Right atrium auricular region (tissue), 2 donors: ENCODE measurements around the gene AKT2. TPM values are rescaled to one million over a fixed set of nuclear protein-coding genes. Genes with fewer than 3 reads are reported as not detected.

ENCODE experiments used
- DNase-seq: peaks from one replicate; pipeline ENCODE4 v3.0.0-alpha.2; 2019; ENCODE audit warnings: low spot score
- H3K27ac ChIP-seq, 2 donors: fragments of 200-600 bp; sonication (generic); 1 replicate in 1 of 2; 2 replicates in 1 of 2; pipeline ENCODE4 v1.5.1; 2016 to 2019
- H3K27me3 ChIP-seq, 2 donors: fragments of 200-600 bp; sonication (generic); one replicate each; pipeline versions ENCODE4 v1.5.1 to v1.6.0; 2017 to 2019
- H3K36me3 ChIP-seq: fragments of 200-600 bp; sonication (generic); one replicate; pipeline ENCODE4 v1.5.1; 2016
- H3K4me1 ChIP-seq, 2 donors: fragments of 200-600 bp; sonication (generic); one replicate each; pipeline versions ENCODE4 v1.5.1 to v1.6.0; 2017 to 2019
- H3K4me3 ChIP-seq, 2 donors: fragments of 200-600 bp; sonication (generic); 1 replicate in 1 of 2; 2 replicates in 1 of 2; pipeline ENCODE4 v1.5.1; 2017 to 2019; ENCODE audit warnings: mild to moderate bottlenecking in 1 of 2, moderate library complexity in 1 of 2
- H3K9me3 ChIP-seq, 2 donors: fragments of 200-600 bp; sonication (generic); one replicate each; pipeline ENCODE4 v1.5.1; 2019
- total RNA-seq, 2 donors: library from RNA; depleted of rRNA; stranded (reverse); fragments of >200 nt; gene quantifications; one replicate each; pipeline ENCODE4 v1.1.0, GENCODE V29; 2016
- TF ChIP-seq, protein P1 (sequence below), 2 donors: fragments of 200-600 bp; sonication (generic); IDR thresholded peaks; one replicate each; pipeline ENCODE4 v1.5.1; 2019; ENCODE audit warnings: antibody characterized with exemption in 2 of 2

Gene AKT2
- total RNA-seq, 2 donors from 2014 or later, result 63.3 to 76.7 TPM

GRCh38 chr19:40252395-40252794 lies 32.8 kb downstream of the AKT2 start:
- DNase-seq, result no peak
- peaks cover 31% of the 10 kb centered on the region for H3K36me3 ChIP-seq
- no peaks in the 10 kb centered on the region for H3K27me3 ChIP-seq
- H3K4me1 ChIP-seq, result peaks cover 0 to 21% of the 10 kb centered on the region in 2 donors
- TF ChIP-seq, protein P1, sequence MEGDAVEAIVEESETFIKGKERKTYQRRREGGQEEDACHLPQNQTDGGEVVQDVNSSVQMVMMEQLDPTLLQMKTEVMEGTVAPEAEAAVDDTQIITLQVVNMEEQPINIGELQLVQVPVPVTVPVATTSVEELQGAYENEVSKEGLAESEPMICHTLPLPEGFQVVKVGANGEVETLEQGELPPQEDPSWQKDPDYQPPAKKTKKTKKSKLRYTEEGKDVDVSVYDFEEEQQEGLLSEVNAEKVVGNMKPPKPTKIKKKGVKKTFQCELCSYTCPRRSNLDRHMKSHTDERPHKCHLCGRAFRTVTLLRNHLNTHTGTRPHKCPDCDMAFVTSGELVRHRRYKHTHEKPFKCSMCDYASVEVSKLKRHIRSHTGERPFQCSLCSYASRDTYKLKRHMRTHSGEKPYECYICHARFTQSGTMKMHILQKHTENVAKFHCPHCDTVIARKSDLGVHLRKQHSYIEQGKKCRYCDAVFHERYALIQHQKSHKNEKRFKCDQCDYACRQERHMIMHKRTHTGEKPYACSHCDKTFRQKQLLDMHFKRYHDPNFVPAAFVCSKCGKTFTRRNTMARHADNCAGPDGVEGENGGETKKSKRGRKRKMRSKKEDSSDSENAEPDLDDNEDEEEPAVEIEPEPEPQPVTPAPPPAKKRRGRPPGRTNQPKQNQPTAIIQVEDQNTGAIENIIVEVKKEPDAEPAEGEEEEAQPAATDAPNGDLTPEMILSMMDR (IDR thresholded peaks at IDR 0.05), result no peak
- H3K27ac ChIP-seq, result no peak overlapping the region
- no peak overlapping the region for H3K4me3 ChIP-seq
- no peaks in the 10 kb centered on the region for H3K9me3 ChIP-seq

GRCh38 chr19:40251991-40252390 lies 33.2 kb downstream of the AKT2 start:
- no peaks in the 10 kb centered on the region for H3K9me3 ChIP-seq
- peaks cover 0 to 17% of the 10 kb centered on the region in 2 donors for H3K4me1 ChIP-seq
- H3K27ac ChIP-seq, result no peak overlapping the region
- DNase-seq, result no peak
- H3K27me3 ChIP-seq, result no peaks in the 10 kb centered on the region
- no peak overlapping the region for H3K4me3 ChIP-seq
- TF ChIP-seq, protein P1 (IDR thresholded peaks at IDR 0.05), result no peak
- peaks cover 30% of the 10 kb centered on the region for H3K36me3 ChIP-seq

- peaks cover 0 to 11% of the 10 kb centered on the region in 2 donors for H3K4me1 ChIP-seq
- H3K9me3 ChIP-seq, result no peaks in the 10 kb centered on the region
- no peak overlapping the region for H3K4me3 ChIP-seq
- no peak for DNase-seq
- peaks cover 23% of the 10 kb centered on the region for H3K36me3 ChIP-seq
- TF ChIP-seq, protein P1 (IDR thresholded peaks at IDR 0.05), result no peak
- no peaks in the 10 kb centered on the region for H3K27me3 ChIP-seq
- H3K27ac ChIP-seq, result no peak overlapping the region
These were observed 33.9 kb downstream of the AKT2 start for GRCh38 chr19:40251244-40251643.

- H3K9me3 ChIP-seq, result no peaks in the 10 kb centered on the region
- no peak overlapping the region for H3K27ac ChIP-seq
- H3K36me3 ChIP-seq, result peaks cover 8% of the 10 kb centered on the region
- DNase-seq, result no peak
- no peak overlapping the region for H3K4me3 ChIP-seq
- H3K4me1 ChIP-seq, result peaks cover 0 to 26% of the 10 kb centered on the region in 2 donors
- no peaks in the 10 kb centered on the region for H3K27me3 ChIP-seq
- TF ChIP-seq, protein P1 (IDR thresholded peaks at IDR 0.05), result no peak
These were observed 35.4 kb downstream of the AKT2 start for GRCh38 chr19:40249781-40250180.

DNA sequence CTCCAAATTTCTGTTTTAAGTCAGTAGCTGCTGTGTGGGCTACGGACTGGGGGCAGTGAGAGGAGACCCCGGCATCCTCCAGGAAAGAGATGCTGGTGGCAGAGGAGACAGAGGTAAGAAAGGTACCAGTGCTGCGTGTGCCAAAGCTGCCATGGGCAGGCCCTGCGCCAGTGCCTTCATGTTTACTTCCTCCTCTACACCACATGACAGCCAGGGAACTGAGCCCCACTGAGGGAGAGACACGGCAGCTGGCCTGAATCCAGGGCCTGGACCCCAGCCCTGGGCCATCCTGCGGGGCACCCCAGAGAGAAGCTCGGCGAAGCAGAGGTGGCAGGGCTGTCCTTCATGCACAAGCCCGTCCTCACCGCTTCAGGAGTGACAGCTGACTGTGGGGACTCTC lies 35.9 kb downstream of the AKT2 start:
- no peak overlapping the region for H3K4me3 ChIP-seq
- TF ChIP-seq, protein P1 (IDR thresholded peaks at IDR 0.05), result no peak
- no peak overlapping the region for H3K27ac ChIP-seq
- peaks cover 0 to 32% of the 10 kb centered on the region in 2 donors for H3K4me1 ChIP-seq
- H3K27me3 ChIP-seq, result no peaks in the 10 kb centered on the region
- no peaks in the 10 kb centered on the region for H3K9me3 ChIP-seq
- peaks cover 4% of the 10 kb centered on the region for H3K36me3 ChIP-seq
- DNase-seq, result no peak

DNA sequence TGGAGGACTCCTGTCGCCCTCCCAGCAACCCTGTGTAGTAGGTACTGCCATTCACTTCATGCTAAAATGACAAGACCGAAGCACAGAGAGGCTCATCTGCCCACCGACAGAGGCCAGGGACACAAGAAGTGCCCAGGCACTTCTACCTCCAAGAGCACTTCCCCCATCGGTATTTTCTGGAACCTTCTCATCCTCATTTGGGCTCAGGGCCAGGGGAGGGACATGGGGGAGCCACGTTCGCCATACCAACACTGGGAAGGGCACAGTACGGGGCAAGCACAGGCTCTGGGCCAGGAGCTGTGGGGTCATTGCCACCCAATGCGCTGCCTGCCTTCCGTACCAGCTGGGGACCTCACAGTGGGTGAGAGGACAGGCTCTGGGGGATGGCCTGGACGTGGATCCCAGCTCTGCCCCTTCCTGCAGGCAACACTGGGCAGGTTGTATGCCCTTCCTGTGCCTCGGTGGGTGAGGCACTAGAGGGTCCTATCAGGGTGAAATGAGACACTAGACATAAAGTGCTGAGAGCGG lies 37.3 kb downstream of the AKT2 start:
- no peak overlapping the region for H3K27ac ChIP-seq
- H3K9me3 ChIP-seq, result no peaks in the 10 kb centered on the region
- no peak overlapping the region for H3K4me3 ChIP-seq
- H3K27me3 ChIP-seq, result no peaks in the 10 kb centered on the region
- no peak for DNase-seq
- H3K4me1 ChIP-seq, result peaks cover 0 to 32% of the 10 kb centered on the region in 2 donors
- H3K36me3 ChIP-seq, result peaks cover 4% of the 10 kb centered on the region
- TF ChIP-seq, protein P1 (IDR thresholded peaks at IDR 0.05), result no peak
